Astrocyte (in vitro differentiated cells and primary cell): Measurements from ENCODE around the gene PDLIM7. TPM values are rescaled to one million over a fixed set of nuclear protein-coding genes. Genes with fewer than 3 reads are reported as not detected.
A peak's percentile ranks its signal among the peaks of the same experiment; 100 is the strongest.

Source experiments
- DNase-seq: peaks from one replicate; pipeline ENCODE4 v3.0.0-alpha.2; 2010; ENCODE audit warnings: low read depth
- FAIRE-seq: peaks from 2 replicates; lab custom pipeline; 2011; peaks lifted over from hg19 to GRCh38; lab: Jason Lieb, UNC
- H2AFZ ChIP-seq: 2 replicates; pipeline ENCODE4 v1.6.0; 2012; ENCODE audit warnings: low read depth, low read length, inconsistent platforms
- H3K27ac ChIP-seq: 2 replicates; pipeline ENCODE4 v1.5.1; 2011; ENCODE audit warnings: low read depth, low read length, inconsistent platforms
- H3K27me3 ChIP-seq: 2 replicates; pipeline ENCODE4 v1.6.0; 2011; ENCODE audit warnings: low read length, inconsistent platforms; ENCODE audit not compliant: insufficient read depth
- H3K36me3 ChIP-seq: 2 replicates; pipeline ENCODE4 v1.5.1; 2011; ENCODE audit warnings: low read length, inconsistent platforms; ENCODE audit not compliant: insufficient read depth
- H3K4me1 ChIP-seq: 2 replicates; pipeline ENCODE4 v1.5.1; 2011; ENCODE audit warnings: low read length, inconsistent platforms; ENCODE audit not compliant: insufficient read depth
- H3K4me2 ChIP-seq: 2 replicates; pipeline ENCODE4 v1.6.0; 2012; ENCODE audit warnings: low read length, inconsistent platforms
- H3K4me3 ChIP-seq: 2 replicates; pipeline ENCODE4 v1.5.1; 2011; ENCODE audit warnings: low read depth, mild to moderate bottlenecking, low read length, inconsistent platforms; ENCODE audit not compliant: insufficient read depth
- H3K79me2 ChIP-seq: 2 replicates; pipeline ENCODE4 v1.6.0; 2012; ENCODE audit warnings: mild to moderate bottlenecking, low read length, inconsistent platforms; ENCODE audit not compliant: insufficient read depth
- H3K9ac ChIP-seq: 2 replicates; pipeline ENCODE4 v1.6.0; 2012; ENCODE audit warnings: mild to moderate bottlenecking, low read length, inconsistent platforms
- H3K9me3 ChIP-seq: 2 replicates; pipeline ENCODE4 v1.5.1; 2012; ENCODE audit warnings: low read depth, mild to moderate bottlenecking, low read length, inconsistent platforms; ENCODE audit not compliant: insufficient read depth
- H4K20me1 ChIP-seq: 2 replicates; pipeline ENCODE4 v1.6.0; 2012; ENCODE audit warnings: low read length, inconsistent platforms; ENCODE audit not compliant: insufficient read depth
- H3K27ac Mint-ChIP-seq: one replicate; pipeline ENCODE4 v1.8.0; 2021; ENCODE audit warnings: mild to moderate bottlenecking, mixed read lengths; ENCODE audit not compliant: unreplicated experiment
- H3K27me3 Mint-ChIP-seq: one replicate; pipeline ENCODE4 v1.8.0; 2021; ENCODE audit warnings: low read depth, mixed read lengths; ENCODE audit not compliant: unreplicated experiment
- H3K36me3 Mint-ChIP-seq: one replicate; pipeline ENCODE4 v1.8.0; 2021; ENCODE audit warnings: low read depth, mixed read lengths; ENCODE audit not compliant: unreplicated experiment
- H3K4me1 Mint-ChIP-seq: one replicate; pipeline ENCODE4 v1.8.0; 2021; ENCODE audit warnings: low read depth, mixed read lengths; ENCODE audit not compliant: unreplicated experiment
- H3K4me3 Mint-ChIP-seq: one replicate; pipeline ENCODE4 v1.8.0; 2021; ENCODE audit warnings: mild to moderate bottlenecking, moderate library complexity, mixed read lengths; ENCODE audit not compliant: unreplicated experiment
- H3K9me3 Mint-ChIP-seq: one replicate; pipeline ENCODE4 v1.8.0; 2021; ENCODE audit warnings: mild to moderate bottlenecking, mixed read lengths; ENCODE audit not compliant: unreplicated experiment
- EZH2 ChIP-seq: IDR thresholded peaks from 2 replicates; pipeline ENCODE4 v1.6.1; 2012; ENCODE audit warnings: mild to moderate bottlenecking, low read length, inconsistent platforms; ENCODE audit not compliant: insufficient read depth
- total RNA-seq: library from RNA; stranded (reverse); gene quantifications from 2 replicates; pipeline ENCODE4 v1.2.1, GENCODE V29; 2021
- TF ChIP-seq, protein P1 (sequence below): IDR thresholded peaks from 2 replicates; pipeline ENCODE4 v1.5.1; 2011; ENCODE audit warnings: low read depth, mild to moderate bottlenecking, inconsistent platforms, low read length, moderate library complexity; ENCODE audit not compliant: insufficient read depth

Gene PDLIM7
- total RNA-seq, 1 donor from 2014 or later, result 590 TPM

DNA sequence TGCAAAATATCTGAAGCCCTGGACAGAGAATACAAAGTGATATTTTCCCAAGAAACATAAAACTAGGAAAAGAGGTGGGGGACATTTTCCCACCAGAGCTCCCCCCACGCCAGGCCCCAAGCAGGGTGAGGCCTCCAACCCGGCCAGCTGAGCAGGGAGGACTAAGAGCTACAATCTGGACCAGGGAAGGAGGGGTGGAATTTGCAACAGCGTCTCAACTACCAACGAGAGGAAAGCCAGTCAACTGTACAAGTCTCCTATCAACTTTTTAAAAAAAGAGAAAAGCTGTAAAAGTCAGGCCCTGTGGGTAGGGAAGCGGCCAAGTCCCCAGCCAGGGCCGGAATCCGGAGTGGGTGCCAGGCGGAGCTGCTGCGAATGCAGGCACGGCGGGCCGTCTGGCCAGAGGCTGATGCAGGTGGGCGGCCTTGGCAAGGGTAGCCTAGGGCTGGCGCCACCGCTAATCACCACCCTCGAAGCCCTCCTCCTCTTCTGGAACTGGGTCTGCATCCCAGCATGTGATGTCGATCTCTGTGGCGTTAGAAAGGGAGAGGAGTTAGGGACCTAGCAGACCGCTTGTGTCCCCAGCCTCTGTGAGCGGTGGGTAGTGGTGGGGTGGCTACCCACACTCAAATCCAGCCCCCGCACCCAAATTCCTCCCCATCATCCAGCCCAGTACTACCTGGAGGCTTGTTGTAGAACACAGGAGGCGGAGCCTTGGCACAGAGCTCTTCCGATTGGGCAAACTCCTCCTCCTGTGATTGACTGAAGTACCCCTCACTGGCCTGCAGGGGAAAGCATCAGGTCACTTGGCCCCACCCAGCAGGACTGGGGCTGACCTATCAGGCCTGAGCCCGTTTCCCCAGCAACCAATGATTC, 40.2 kb downstream of the PDLIM7 start:
- peaks cover 19% of the 10 kb centered on the region for H3K36me3 ChIP-seq
- H3K4me2 ChIP-seq, result peak overlapping the region; percentile 27
- H3K9me3 Mint-ChIP-seq, result no peaks in the 10 kb centered on the region
- H3K27me3 Mint-ChIP-seq, result no peaks in the 10 kb centered on the region
- H3K9ac ChIP-seq, result no peak overlapping the region
- no peak overlapping the region for H3K27ac ChIP-seq
- TF ChIP-seq EZH2, result no peak
- TF ChIP-seq, protein P1, sequence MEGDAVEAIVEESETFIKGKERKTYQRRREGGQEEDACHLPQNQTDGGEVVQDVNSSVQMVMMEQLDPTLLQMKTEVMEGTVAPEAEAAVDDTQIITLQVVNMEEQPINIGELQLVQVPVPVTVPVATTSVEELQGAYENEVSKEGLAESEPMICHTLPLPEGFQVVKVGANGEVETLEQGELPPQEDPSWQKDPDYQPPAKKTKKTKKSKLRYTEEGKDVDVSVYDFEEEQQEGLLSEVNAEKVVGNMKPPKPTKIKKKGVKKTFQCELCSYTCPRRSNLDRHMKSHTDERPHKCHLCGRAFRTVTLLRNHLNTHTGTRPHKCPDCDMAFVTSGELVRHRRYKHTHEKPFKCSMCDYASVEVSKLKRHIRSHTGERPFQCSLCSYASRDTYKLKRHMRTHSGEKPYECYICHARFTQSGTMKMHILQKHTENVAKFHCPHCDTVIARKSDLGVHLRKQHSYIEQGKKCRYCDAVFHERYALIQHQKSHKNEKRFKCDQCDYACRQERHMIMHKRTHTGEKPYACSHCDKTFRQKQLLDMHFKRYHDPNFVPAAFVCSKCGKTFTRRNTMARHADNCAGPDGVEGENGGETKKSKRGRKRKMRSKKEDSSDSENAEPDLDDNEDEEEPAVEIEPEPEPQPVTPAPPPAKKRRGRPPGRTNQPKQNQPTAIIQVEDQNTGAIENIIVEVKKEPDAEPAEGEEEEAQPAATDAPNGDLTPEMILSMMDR, result peak; percentile 52
- no peak overlapping the region for H3K4me3 ChIP-seq
- peak; percentile 91 for FAIRE-seq
- H3K27me3 ChIP-seq, result no peaks in the 10 kb centered on the region
- peaks cover 16% of the 10 kb centered on the region for H3K79me2 ChIP-seq
- H3K9me3 ChIP-seq, result no peaks in the 10 kb centered on the region
- peak overlapping the region; percentile 91 for H3K27ac Mint-ChIP-seq
- peaks cover 9% of the 10 kb centered on the region for H3K4me1 Mint-ChIP-seq
- peak; percentile 94 for DNase-seq
- H2AFZ ChIP-seq, result no peak overlapping the region
- H3K4me3 Mint-ChIP-seq, result peak overlapping the region; percentile 54
- peaks cover 83% of the 10 kb centered on the region for H4K20me1 ChIP-seq
- peaks cover 11% of the 10 kb centered on the region for H3K36me3 Mint-ChIP-seq
- peaks cover 37% of the 10 kb centered on the region for H3K4me1 ChIP-seq

DNA sequence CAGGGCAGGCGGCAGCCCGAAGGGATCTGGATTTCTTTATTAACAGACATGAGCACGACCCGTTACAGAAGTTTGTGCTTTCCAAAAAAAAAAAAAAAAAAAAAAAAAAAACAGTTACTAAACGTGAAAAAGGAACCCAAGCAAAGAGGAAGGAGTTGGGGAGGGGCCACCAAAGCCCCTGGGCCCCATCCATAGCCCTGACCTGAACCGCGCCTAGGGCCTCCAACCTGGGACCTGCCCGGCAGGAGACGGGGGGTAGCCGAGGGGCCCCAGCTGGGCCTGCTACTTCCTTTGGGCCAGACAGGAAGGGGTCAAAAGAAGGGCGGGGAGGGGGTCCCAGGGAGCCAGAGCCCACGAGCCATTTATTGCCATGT, 40.8 kb downstream of the PDLIM7 start:
- Mint-ChIP-seq H3K27ac (peak overlapping the region; percentile 93), H3K4me1 (peaks cover 9% of the 10 kb centered on the region), H3K27me3 (no peaks in the 10 kb centered on the region), H3K9me3 (no peaks in the 10 kb centered on the region), H3K4me3 (no peak overlapping the region), H3K36me3 (peaks cover 11% of the 10 kb centered on the region)
- H3K4me1 ChIP-seq, result peaks cover 36% of the 10 kb centered on the region
- H3K9me3 ChIP-seq, result no peaks in the 10 kb centered on the region
- peaks cover 83% of the 10 kb centered on the region for H4K20me1 ChIP-seq
- H3K9ac ChIP-seq, result no peak overlapping the region
- peaks cover 9% of the 10 kb centered on the region for H3K79me2 ChIP-seq
- peaks cover 19% of the 10 kb centered on the region for H3K36me3 ChIP-seq
- peak overlapping the region; percentile 27 for H3K4me2 ChIP-seq
- H2AFZ ChIP-seq, result no peak overlapping the region
- no peak for DNase-seq
- no peak overlapping the region for H3K27ac ChIP-seq
- no peaks in the 10 kb centered on the region for H3K27me3 ChIP-seq
- FAIRE-seq, result no peak
- no peak overlapping the region for H3K4me3 ChIP-seq
- TF ChIP-seq EZH2, result no peak
- TF ChIP-seq, protein P1, result no peak
